ENCODE results near the gene CSTF1. TPM values are rescaled to one million over a fixed set of nuclear protein-coding genes. Genes with fewer than 3 reads are reported as not detected.
A peak's percentile ranks its signal among the peaks of the same experiment; 100 is the strongest.

CSTF1 gene
- total and polyA plus RNA-seq, 2 experiments from 2014 or later: 15.4 to 34.8 TPM

DNA sequence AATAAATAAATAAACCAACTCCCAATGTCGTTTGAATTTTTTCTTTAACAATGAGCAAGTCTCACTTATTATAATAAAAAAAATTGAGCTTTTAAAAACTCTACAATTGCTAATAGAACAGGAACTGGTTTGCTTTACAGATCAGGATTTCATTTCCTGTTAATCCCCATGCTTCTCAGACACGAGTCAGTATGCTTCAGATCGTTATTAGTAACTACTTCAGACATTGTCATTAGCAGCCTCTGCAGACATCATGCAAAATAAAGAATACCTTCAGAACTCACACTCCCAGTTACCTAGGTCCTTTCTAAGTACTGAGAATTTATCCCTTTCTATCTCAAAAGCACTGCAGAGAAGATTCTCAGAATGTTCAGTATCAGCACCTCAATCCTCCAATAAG, 43.7 kb upstream of the CSTF1 start:
- peak overlapping the region; percentile 69 for H3K4me2 ChIP-seq
- no peak for DNase-seq (ENCODE audit: low spot score)
- no peaks in the 10 kb centered on the region for H3K9me3 ChIP-seq (ENCODE audit: low read depth)
- H4K20me1 ChIP-seq (ENCODE audit: insufficient read depth, poor library complexity, severe bottlenecking): no peaks in the 10 kb centered on the region
- peaks cover 7% of the 10 kb centered on the region for H3K27me3 ChIP-seq
- H3K9me2 ChIP-seq (replicated peaks; ENCODE audit: insufficient read depth): no peaks in the 10 kb centered on the region
- peak overlapping the region; percentile 22 for H2AFZ ChIP-seq
- peaks cover 5% of the 10 kb centered on the region for H3K4me1 ChIP-seq (ENCODE audit: insufficient read depth)
- 4% methylated on average over 3 of the region's 3 CpGs for WGBS (ENCODE audit: low lambda C conversion rate, missing lambda C conversion rate)
- no peaks in the 10 kb centered on the region for H3K79me2 ChIP-seq
- H3K36me3 ChIP-seq (replicated peaks; ENCODE audit: insufficient read depth, low read depth): no peaks in the 10 kb centered on the region
- H3K27ac ChIP-seq: peak overlapping the region; percentile 85
- no peak overlapping the region for H3K4me3 ChIP-seq
- TF ChIP-seq, protein P1, sequence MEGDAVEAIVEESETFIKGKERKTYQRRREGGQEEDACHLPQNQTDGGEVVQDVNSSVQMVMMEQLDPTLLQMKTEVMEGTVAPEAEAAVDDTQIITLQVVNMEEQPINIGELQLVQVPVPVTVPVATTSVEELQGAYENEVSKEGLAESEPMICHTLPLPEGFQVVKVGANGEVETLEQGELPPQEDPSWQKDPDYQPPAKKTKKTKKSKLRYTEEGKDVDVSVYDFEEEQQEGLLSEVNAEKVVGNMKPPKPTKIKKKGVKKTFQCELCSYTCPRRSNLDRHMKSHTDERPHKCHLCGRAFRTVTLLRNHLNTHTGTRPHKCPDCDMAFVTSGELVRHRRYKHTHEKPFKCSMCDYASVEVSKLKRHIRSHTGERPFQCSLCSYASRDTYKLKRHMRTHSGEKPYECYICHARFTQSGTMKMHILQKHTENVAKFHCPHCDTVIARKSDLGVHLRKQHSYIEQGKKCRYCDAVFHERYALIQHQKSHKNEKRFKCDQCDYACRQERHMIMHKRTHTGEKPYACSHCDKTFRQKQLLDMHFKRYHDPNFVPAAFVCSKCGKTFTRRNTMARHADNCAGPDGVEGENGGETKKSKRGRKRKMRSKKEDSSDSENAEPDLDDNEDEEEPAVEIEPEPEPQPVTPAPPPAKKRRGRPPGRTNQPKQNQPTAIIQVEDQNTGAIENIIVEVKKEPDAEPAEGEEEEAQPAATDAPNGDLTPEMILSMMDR (IDR thresholded peaks at IDR 0.05; ENCODE audit: poor library complexity): no peak
- no peak for TF ChIP-seq EZH2 (IDR thresholded peaks at IDR 0.05; ENCODE audit: borderline replicate concordance)
- no peak for TF ChIP-seq EZH2phosphoT487 (IDR thresholded peaks at IDR 0.05; ENCODE audit: low read depth, severe bottlenecking, unreplicated experiment)

DNA sequence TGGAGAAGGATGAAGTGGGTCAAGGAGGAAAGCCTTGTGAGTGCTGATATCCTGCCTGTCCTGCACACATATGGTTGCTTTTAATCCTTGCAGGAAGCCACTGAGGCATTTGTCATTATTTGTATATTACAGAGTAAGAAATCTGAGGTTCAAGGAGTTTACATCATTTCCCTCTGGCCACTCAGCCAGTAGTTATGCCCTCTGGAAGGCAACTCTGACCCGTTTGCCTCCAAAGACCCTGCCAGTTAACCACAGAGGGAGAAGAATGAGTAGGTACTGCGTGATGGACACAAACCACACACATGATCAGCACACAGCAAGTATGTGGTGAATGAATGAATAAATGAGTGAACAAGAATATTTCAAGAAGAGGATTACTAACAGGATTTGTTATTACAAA, 41.6 kb upstream of the CSTF1 start:
- Histone ChIP-seq H3K9me3 (ENCODE audit: low read depth) (no peaks in the 10 kb centered on the region), H3K36me3 (replicated peaks; ENCODE audit: insufficient read depth, low read depth) (no peaks in the 10 kb centered on the region), H3K4me2 (no peak overlapping the region), H4K20me1 (ENCODE audit: insufficient read depth, poor library complexity, severe bottlenecking) (no peaks in the 10 kb centered on the region), H3K27ac (no peak overlapping the region), H3K4me3 (no peak overlapping the region), H3K27me3 (no peaks in the 10 kb centered on the region), H3K79me2 (no peaks in the 10 kb centered on the region), H3K9me2 (replicated peaks; ENCODE audit: insufficient read depth) (no peaks in the 10 kb centered on the region), H3K4me1 (ENCODE audit: insufficient read depth) (no peaks in the 10 kb centered on the region), H2AFZ (no peak overlapping the region)
- DNase-seq (ENCODE audit: low spot score): no peak
- no peak for TF ChIP-seq EZH2 (IDR thresholded peaks at IDR 0.05; ENCODE audit: borderline replicate concordance)
- TF ChIP-seq, protein P1 (IDR thresholded peaks at IDR 0.05; ENCODE audit: poor library complexity): no peak
- no peak for TF ChIP-seq EZH2phosphoT487 (IDR thresholded peaks at IDR 0.05; ENCODE audit: low read depth, severe bottlenecking, unreplicated experiment)
- WGBS (ENCODE audit: low lambda C conversion rate, missing lambda C conversion rate): 91% methylated on average over 2 of the region's 2 CpGs

DNA sequence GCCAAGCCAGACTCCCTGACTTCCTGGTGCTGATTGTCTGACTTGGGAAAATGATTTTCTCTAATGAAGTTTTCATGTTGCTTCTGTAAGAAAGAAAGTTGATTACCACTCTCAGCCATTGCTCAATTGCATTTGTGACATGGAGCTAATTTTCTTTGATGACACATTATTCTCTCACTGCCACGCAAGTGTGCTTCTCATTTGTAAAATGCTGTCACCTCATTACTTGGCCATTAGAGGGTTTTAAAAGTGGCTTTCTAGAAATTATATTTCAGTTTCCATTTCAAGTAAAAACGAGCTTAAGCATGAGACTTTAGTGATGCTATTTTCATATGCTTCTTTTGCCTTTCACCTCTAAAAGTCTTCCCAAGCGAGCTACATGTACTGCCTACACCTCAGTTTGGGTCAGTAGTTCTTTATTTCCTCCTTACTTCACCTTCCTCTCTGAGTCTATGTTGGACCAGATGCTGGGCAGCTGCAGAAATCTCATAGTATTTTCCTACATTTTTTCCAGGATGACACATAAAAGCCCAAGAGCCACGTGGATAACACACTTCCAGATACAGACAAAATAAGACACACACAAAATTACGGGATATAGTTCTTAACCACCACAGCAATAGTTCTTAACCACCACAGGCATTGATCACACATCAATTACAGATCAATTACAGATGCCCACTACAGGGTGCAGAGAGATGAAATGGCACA, 39.9 kb upstream of the CSTF1 start:
- TF ChIP-seq, protein P1 (IDR thresholded peaks at IDR 0.05; ENCODE audit: poor library complexity): no peak
- no peak for TF ChIP-seq EZH2phosphoT487 (IDR thresholded peaks at IDR 0.05; ENCODE audit: low read depth, severe bottlenecking, unreplicated experiment)
- H3K9me2 ChIP-seq (replicated peaks; ENCODE audit: insufficient read depth): no peaks in the 10 kb centered on the region
- no peaks in the 10 kb centered on the region for H3K4me1 ChIP-seq (ENCODE audit: insufficient read depth)
- no peak overlapping the region for H3K4me2 ChIP-seq
- 68% methylated on average over 5 of the region's 5 CpGs for WGBS (ENCODE audit: low lambda C conversion rate, missing lambda C conversion rate)
- no peak for DNase-seq (ENCODE audit: low spot score)
- no peak overlapping the region for H3K4me3 ChIP-seq
- H3K36me3 ChIP-seq (replicated peaks; ENCODE audit: insufficient read depth, low read depth): no peaks in the 10 kb centered on the region
- H3K9me3 ChIP-seq (ENCODE audit: low read depth): no peaks in the 10 kb centered on the region
- no peaks in the 10 kb centered on the region for H3K27me3 ChIP-seq
- H3K79me2 ChIP-seq: no peaks in the 10 kb centered on the region
- H3K27ac ChIP-seq: no peak overlapping the region
- no peaks in the 10 kb centered on the region for H4K20me1 ChIP-seq (ENCODE audit: insufficient read depth, poor library complexity, severe bottlenecking)
- no peak overlapping the region for H2AFZ ChIP-seq

Data from hepatocyte (in vitro differentiated cells).